GM13977 (cell line): ENCODE results near the gene KIAA0232.
A peak's percentile ranks its signal among the peaks of the same experiment; 100 is the strongest.
"Not testable (repeated sequence)": the region's sequence is repeated elsewhere in the genome, so short reads cannot be mapped to it uniquely, and the experiment has no call there.

Experiments used
- DNase-seq: peaks from one replicate; pipeline ENCODE4 v3.0.0; 2012; ENCODE audit warnings: low spot score
- CTCF ChIP-seq: IDR thresholded peaks from 2 replicates; pipeline ENCODE4 v1.5.1; 2012; ENCODE audit warnings: mild to moderate bottlenecking, control low read depth; ENCODE audit not compliant: insufficient read depth; ENCODE audit errors: extremely low read depth, missing control alignments
- in situ Hi-C: fragments of 300-500 bp; cut with MboI; formaldehyde crosslinking; loops from one replicate; pipeline ENCODE4 v1.12.0; 2022; ENCODE audit warnings: low sequenced_read_pairs, low pct_unique_long_range_greater_than_20kb, mixed read lengths, inconsistent platforms; ENCODE audit not compliant: unreplicated experiment

The KIAA0232 gene

GRCh38 chr4:6890358-6890757 lies 107.8 kb downstream of the KIAA0232 start:
- no peak for DNase-seq
- TF ChIP-seq CTCF, result no peak
- in situ Hi-C loops, result loop anchor here (10.0 kb wide), 1 partner anchor 184 kb away; no protein-coding TSS in a partner anchor

- DNase-seq, result not testable (repeated sequence)
- in situ Hi-C loops, result loop anchor here (10.0 kb wide), 1 partner anchor 184 kb away; no protein-coding TSS in a partner anchor
Observed at GRCh38 chr4:6890971-6891370, 108.4 kb downstream of the KIAA0232 start.

GRCh38 chr4:6891436-6892170 lies 109.1 kb downstream of the KIAA0232 start:
- in situ Hi-C loops, result loop anchor here (10.0 kb wide), 1 partner anchor 183 kb away; no protein-coding TSS in a partner anchor
- TF ChIP-seq CTCF, result no peak
- no peak for DNase-seq

DNA sequence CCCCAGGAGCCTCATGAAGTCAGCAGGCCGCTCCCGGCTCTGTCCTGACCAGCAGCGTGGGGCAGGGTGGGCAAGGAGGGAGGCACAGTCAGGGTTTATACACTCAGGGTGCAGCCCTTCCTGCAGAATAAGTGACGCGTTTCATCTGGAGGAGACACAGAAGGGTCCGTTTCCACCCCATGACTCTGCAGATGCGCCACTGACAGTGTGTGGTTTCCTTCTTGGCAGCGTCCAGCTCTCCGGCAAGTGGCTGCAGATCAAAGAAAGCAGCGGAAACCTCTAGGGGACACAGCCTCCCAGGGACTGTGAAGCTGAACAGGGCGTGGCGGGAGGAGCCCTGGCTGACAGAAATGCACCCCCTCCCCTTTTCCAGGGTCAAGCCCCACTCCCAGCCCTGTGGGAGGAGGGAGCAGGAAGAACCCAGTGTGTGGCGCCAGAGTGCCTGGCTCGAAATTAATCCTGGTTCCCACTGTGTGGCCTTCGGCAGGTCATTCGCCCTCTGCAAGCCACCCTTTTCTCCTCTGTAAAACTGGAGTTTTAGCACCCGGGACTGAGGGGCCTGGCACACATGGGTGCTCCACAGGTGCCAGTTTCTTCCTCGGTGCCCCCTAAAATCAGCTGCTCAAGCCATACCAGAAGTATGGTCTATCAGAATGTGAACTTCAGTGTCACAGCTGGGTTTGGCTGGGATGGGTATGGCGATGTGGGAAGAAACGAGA lies 109.8 kb downstream of the KIAA0232 start:
- TF ChIP-seq CTCF, result peak; percentile 14
- in situ Hi-C loops, result loop anchor here (10.0 kb wide), 1 partner anchor 182 kb away; no protein-coding TSS in a partner anchor
- DNase-seq, result peak; percentile 37

DNA sequence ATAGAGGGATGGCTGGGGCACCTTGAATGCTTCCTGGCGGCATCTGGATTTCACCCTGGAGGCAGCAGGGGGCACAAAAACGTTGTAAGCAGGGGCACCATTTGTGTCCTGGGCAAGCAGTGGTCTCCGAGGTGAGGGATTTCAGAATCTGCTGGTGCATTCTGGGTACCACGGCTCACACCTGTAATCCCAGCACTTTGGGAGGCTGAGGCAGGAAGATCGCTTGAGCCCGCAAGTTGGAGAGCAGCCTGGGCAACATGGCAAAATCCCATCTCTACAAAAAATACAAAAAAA lies 110.3 kb downstream of the KIAA0232 start:
- in situ Hi-C loops, result loop anchor here (10.0 kb wide), 1 partner anchor 182 kb away; no protein-coding TSS in a partner anchor

GRCh38 chr4:6893449-6894085 lies 111.0 kb downstream of the KIAA0232 start:
- no peak for DNase-seq
- in situ Hi-C loops, result loop anchor here (10.0 kb wide), 1 partner anchor 181 kb away; no protein-coding TSS in a partner anchor
- no peak for TF ChIP-seq CTCF

More for the DNA sequence above, 110.3 kb downstream of the KIAA0232 start:
- TF ChIP-seq CTCF, result no peak
- no peak for DNase-seq

DNA sequence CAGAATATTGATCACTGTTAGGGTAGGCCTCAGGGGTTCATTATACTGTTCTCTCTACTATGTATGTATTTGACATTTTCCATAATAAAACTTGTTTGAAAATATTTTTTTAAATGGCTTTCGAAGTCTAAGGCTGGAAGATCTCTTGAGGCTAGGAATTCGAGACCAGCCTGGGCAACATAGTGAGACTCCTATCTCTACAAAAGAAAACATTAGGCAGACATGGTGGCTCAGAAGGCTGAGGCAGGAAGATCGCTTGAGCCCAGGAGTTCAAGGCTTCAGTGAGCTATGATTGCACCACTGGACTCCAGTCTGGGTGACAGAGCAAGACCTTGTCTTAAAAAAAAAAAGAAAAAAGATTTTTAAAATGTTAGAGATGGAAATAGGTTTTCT lies 111.6 kb downstream of the KIAA0232 start:
- DNase-seq, result no peak
- TF ChIP-seq CTCF, result no peak
- in situ Hi-C loops, result loop anchor here (10.0 kb wide), 1 partner anchor 181 kb away; no protein-coding TSS in a partner anchor
